NCI-H187 (cell line): Measurements from ENCODE around the gene YTHDF2.
A peak's percentile ranks its signal among the peaks of the same experiment; 100 is the strongest.
"Not testable (repeated sequence)": the region's sequence is repeated elsewhere in the genome, so short reads cannot be mapped to it uniquely, and the experiment has no call there.

ENCODE experiments used
- DNase-seq, 2 experiments: peaks; one replicate each; lab custom pipeline; 2025; lab: John Stamatoyannopoulos, UW

The YTHDF2 gene

DNA sequence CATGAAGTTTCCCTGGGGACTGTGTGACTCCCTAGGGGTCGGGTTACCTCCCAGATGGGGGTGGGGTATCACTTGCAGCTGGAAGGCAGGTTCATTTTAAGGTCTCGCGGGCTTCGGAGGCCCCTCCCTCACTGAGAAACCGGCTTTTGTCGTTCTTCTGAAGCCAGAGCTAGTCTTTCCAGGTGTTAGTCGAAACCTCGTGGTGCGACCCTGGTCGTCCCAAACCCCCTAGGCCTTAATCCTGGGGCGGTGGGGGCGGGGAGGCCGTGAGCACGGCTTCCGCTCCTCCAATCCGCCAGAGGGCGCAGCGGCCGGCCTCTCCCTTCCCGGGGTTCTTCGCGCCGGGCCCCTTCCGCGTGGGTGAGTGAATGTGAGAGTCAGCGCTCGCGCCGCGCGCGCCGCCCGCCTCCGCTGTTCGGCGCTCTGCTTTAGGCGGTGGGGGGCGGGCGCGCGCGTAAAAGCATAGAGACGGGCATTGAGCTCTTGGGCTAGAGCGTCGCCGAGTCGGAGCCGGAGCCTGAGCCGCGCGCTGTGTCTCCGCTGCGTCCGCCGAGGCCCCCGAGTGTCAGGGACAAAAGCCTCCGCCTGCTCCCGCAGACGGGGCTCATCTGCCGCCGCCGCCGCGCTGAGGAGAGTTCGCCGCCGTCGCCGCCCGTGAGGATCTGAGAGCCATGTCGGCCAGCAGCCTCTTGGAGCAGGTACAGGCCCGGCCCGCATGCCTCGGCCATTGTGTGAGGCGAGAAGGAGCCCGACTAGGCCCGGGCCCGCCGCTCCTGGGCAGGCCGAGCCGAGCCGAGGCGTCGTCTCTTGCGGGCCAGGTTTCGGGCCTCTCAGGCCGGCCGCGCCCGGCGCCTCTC, at the start of gene YTHDF2:
YTHDF2 (plus strand) TSS at position 491 of the 857 bp plus-strand sequence; CDS start at position 672, 181 bp downstream.
- DNase-seq: peak; percentile 95 to 96

DNA sequence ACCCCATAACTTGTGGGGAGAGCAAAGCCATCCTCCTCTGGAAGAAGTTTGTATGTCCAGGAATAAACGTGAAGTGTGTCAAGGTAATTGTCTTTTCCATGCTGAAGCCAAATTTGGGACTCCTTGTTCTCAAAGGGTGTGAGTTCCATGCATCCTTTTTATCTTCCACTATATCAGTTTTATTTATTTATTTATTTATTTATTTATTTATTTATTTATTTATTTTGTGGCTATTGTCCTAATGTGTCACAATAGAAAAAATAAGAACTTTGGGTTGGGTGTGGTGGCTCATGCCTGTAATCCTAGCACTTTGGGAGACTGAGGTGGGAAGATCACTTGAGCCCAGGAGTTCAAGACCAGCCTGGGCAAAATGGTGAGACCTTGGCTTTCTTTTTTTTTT, 45.1 kb upstream of the YTHDF2 start:
- not testable (repeated sequence) for DNase-seq

DNA sequence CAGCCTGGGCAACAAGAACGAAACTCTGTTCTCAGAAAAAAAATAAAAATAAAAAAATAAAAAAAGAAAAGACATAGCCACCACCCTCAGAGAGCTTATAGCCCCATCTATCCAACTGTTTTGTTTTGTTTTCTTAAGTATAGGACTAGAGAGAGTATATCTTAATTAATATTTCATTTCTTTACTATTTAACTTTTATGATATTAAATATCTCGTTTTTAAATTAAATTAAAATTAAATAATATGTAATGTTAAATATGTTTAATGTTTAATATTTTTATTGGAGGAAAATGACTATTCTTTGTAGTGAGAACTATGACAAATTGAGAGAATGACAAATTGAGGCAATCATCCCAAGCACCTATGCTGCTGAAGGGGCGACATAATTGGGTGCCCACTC, 33.1 kb upstream of the YTHDF2 start:
- no peak for DNase-seq

DNA sequence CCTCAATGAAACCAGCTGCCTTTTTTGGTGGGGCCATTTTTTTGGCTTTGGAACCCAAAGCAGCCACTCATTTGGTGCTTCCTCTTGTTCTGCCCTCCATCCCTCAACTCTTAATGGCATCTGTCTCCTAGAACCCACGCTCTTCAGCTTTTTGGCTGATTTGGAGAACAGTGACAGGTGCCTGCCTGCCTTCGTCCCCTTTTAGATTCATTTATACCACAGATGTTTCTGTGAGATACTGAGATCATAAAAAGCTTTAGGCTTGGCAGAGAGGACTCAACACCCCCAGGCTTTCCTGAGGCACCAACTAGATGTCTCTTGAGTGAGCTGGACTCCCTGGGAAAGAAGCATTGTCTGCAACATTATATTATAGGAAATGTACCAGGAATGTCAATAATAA, 20.4 kb upstream of the YTHDF2 start:
- DNase-seq: no peak

DNA sequence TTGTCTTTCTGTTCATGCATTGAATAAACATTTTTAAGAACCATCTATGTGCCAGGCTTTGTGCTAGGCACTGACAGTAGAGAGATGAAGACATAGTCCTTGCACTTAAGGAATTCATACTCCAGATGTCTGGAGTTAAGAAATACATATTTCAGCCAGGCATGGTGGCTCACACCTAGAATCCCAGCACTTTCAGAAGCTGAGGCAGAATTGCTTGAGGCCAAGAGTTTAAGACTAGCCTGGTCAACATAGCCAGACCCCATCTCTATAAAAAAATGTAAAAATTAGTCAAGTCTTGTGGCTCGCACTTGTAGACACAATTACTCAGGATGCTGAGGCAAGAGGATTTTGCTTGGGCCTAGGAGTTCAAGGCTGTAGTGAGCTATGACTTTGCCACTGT, 18.6 kb upstream of the YTHDF2 start:
- no peak for DNase-seq

DNA sequence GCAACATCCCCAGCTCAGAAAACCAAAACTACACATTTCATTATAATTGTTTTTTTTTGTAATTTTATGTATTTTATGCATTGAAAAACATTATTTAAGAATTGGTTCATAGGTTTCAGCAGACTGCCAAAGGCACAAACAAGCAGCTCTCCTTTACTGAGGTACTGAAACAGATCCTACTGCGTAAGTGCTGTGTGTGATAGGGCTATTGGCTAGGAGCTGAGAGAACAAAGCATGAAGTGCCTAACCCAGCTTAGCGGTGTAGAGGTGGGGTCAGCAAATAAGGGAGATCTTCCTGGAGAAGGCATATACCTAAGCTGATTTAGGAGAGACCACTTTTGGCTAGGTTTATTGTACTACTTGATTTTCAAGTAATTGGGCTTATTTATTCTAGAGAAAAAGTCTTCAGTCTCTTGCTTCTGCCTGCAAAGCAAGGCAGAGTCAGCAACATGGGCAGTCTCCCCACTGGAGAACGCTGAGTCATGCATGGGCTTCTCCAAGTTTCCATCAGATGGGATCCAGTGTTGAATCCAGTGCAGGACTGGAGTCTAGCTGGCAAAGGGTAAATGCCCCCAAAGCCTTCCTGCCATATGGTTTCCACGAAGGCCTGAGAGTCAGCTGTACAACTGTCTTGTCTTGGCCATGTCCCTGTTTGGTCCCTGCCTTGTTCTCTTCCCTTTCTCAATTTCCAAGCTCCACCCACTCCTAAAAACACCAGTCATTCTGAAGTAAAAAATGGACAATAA, 18.0 kb upstream of the YTHDF2 start:
- DNase-seq: no peak

DNA sequence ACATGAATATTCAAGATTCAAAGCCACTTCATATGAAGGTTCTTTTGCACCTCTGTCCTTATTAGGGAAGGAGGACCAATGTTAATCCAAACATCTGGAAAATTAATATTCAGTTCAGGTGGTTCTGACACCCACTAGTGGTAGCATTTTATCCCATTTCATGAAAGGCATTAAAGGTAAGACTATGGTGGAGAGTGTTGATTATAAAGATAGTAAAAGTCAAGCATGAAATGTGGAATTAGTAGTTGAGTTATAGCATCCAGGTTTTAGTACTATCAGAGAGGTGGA, 17.5 kb upstream of the YTHDF2 start:
- no peak for DNase-seq

DNA sequence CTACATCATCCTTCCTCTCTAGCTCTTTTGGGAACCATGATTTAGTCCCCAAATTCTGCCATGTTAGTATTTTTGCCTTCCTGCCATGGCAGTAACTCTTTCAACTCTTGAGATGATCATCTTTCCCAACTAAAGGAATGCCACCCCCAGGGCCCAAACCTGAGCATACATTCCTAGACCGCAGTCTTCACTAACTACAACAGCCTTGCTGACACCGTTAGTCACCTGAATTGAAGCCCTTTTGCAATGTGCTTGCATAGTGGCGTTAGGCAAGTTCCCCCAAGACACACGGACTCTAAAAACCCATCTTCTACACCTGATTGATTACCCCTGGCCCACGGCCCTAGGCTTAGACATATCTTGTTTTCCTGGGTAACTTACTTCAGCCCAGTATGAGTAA, 16.4 kb upstream of the YTHDF2 start:
- no peak for DNase-seq

DNA sequence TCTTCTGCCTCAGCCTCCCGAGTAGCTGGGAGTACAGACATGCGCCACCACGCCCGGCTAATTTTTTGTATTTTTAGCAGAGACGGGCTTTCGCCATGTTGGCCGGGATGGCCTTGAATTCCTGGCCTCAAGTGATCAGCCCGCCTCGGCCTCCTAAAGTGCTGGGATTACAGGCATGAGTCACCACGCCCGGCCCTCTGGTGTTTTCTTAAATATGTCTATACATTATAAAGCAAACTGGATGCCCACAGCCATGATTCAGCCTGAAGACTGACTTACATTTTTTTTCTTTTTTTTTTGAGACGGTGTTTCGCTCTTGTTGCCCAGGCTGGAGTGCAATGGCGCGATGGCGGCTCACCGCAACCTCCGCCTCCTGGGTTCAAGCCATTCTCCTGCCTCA, 14.8 kb upstream of the YTHDF2 start:
- DNase-seq: not testable (repeated sequence)

DNA sequence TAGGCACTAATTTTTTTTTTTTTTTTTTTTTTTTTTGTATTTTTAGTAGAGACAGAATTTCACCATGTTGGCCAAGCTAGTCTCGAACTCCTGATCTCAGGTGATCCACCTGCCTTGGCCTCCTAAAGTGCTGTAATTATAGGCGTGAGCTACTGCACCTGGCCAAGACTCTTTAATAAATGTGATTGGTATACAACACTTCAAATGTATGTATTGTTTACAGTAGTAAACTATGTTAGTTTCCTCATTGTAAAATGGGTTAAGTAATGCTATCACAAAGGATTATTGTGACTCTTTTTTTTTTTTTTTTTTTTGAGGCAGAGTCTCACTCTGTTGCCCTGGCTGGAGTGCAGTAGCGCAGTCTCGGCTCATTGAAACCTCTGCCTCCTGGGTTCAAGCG, 11.4 kb upstream of the YTHDF2 start:
- DNase-seq: not testable (repeated sequence)

DNA sequence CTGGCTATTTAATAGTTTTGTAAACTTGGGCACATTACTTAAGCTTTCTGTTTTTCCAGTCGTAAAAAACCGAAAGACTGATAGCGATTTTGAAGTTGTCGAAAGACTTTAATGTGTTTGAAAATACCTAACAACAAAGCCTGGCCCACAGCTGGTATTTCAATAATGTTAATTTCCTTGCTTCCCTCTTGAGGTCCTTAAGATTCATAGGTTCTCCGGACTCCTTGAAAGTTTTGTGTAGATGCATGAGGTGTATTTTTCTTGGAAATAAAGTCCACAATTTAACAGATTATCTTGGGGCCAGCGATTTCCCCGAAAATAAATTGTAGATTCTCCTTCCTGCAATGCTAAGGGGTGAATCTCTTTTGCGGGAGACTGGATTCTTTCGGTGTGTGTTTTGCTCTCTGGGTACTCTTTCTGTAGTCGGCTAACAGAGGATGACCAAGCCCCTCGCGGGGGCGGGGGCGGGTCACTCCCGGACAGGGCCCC, 735 bp upstream of the YTHDF2 start:
- DNase-seq: no peak

DNA sequence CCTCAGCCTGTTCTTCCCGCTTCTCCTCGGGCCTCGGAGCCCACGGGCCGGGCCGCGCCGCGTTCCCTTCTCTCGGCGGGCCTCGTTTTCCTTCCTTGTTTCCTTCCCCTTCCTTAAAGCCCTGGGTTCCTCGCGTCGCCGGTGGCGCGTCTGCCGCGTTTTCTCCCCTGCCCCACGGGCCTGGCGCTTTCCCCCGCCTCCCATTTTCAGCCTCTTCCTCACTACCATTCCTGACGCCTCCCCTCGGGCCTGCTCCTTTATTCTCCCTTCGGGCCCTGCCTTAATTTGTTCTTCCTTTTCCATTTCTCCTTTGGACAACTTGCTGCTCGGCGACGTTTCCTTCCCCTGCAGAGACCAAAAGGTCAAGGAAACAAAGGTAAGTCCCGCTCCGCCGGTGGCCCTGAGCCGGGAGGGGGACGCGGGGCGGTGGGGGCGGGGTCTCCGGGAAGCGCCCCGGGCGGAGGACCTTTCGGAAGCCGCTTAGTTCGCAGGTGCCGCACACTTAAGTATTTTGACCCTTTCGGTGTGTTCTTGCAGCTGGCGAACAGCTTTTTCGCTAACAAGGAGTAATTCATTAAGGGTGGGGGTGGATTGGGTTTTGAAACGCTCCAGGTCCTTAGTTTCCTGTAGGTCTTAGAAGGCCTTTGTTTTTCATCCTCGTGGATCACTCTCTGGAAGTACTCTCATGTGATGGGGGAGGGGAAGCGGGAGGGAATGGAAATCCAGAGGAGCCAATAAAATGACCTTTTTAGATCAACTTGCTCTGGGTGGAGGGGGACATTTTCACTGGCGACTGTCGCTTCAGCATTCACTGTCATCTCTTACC, 780 bp downstream of the YTHDF2 start:
- peak; percentile 11 to 57 for DNase-seq

DNA sequence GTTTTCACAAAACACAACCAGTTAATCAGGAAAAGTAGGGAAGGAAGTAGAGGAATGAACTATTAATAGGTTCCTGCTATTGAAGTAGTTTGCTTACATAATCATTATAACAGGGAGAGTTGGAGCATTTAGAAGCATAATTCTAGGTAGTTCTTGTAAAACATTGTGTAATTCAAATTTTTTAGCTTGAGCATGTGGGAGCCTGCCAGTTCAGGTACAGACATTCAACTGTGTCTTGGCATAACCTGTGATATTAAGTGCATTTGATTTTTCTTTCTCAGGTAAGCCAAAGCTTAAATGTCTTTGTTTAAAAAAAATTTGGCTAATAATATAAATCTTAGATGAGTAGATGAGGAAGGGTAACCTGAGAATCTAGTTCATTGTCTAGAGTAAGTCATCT, 3.4 kb downstream of the YTHDF2 start:
- no peak for DNase-seq

DNA sequence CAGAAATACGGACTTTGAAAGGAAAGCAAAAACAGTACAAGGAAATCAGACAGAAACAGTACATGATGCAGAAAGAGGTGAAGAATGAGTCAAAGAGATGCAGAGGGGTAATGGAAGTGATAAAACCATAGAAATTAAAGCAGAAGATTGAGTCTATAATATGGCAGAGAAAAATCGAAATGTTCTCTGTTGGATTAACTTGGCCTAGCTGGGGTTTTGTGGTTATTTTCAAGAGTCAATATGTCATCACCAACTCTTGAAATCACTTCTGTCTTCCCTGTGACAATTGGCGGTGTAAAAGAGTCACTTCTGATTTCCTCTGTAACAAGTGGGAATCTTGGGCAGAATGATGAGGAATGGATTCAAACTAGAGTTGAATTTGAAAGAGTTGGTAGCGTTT, 7.4 kb downstream of the YTHDF2 start:
- DNase-seq: no peak

DNA sequence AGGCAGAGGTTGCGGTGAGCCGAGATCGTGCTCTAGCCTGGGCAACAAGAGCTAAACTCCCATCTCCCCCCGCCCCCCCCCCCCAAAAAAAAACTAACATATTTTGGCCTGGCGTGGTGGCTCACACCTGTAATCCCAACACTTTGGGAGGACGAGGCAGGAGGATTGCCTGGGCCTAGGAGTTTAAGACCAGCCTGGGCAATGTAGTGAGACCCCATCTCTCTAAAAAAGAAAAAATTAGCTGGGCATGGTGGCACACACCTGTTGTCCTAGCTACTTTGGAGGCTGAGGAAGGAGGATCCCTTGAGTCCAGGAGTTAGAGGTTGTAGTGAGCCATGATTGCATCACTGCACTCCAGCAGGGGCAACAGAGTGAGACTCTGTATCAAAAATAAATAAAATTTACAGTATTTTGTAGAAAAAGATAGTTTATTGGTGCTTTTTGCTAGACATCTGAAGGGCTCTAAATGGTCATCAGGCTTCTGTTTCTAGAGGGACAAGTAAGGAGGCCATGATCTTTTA, 9.0 kb downstream of the YTHDF2 start:
- no peak for DNase-seq

DNA sequence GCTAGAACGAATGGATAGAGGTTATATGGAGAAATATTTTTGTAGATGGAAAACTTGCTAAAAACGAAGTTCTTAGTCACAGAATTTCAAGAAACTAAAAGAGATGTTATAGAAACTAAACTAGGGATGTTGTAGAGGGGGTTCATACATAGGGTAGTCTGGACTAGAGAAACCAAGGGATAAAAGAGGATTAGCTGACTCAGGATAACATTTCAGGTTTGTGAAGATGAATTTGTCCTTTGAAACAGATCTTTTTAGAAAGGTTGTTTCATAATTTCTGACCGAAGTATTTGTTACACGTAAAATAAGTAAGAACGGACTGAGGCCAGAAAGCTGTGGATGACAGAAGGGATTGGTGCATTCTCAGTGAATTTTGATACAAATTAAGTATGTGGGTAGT, 13.6 kb downstream of the YTHDF2 start:
- no peak for DNase-seq

DNA sequence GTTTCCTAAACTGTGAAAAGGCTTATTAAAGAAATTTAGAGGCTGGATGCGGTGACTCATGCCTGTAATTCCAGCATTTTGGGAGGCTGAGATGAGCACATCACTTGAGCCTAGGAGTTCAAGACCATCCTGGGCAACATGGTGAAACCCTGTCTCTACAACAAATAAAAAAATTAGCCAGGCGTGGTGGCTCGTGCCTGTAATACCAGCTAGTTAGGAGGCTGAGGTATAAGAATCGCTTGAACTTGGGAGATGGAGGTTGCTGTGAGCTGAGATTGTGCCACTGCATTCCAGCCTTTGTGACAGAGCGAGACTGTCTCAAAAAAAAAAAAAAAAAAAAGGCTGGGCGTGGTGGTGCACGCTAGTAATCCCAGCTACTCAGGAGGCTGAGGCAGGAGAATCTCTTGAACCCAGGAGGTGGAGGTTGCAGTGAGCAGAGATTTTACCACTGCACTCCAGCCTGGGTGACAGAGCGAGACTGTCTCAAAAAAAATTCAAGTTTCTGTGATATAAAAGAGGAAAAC, 14.1 kb downstream of the YTHDF2 start:
- not testable (repeated sequence) for DNase-seq

DNA sequence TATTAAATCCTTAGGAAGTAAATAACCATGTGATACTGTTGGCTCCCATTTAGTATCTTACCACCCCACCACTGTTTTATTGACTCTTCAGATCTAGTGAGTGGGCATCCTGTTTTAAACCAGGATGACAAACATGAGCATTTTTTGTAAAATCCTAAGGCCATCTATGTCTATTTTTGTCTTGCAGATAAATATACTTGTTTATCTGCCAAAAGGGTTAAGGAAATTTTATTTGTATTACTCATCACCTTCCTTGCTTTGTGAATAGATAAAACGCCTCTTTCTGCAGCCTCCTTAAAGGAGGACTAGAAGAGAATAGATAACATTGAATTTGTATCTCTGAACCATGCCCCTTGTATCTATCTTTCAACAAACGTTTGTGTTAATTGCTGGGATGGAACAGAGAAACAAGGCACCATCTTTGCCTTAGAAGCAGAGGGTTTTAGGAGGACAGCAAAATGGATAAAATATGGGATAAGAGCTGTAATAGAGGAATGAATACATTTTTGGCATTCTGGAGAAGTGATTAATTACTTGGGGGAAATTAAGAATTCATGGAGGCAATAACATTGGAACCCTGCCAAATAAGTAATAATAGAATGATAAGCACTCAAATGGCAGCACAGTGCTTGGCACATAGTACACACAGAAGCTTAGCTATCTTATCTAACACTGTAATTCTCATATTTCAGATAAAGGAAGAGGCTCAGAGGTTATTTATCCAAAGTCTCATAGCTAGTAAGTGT, 14.7 kb downstream of the YTHDF2 start:
- DNase-seq: no peak

DNA sequence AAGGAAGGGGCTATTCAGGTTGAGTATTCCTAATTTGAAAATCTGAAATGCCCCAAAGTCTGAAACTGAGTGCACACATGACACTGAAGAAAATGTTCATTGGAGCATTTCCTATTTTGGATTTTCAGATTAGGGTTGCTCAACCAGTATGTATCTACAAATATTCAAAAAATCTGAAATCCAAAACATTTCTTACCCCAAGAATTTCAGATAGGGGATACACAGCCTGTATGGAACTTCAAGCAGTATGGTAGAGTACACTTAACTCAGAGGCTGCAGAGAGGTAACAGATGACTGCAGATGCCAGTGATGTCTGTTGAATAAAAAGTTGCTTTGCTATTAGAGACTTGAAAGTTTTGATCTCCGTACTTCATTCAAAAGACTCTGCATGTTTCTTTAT, 19.0 kb downstream of the YTHDF2 start:
- no peak for DNase-seq

DNA sequence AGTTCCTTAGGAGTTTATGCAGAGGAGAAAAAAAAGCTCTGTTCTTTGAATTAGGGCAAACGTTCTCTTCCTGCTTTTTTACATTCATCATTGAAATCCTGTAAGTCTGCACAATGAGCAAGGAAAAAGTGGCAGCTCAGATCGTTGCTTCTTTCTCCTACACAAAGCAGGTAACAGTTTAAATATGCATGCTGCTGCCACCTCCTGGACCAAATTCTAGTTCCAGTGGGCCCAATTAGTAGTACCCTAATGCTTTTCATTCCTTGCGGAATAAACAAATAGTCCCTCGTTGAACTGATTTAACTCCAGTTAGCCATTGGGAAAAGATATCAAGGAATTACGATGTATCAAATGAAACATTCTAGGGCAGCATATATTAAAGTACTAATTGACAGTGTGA, 20.1 kb downstream of the YTHDF2 start:
- no peak for DNase-seq

DNA sequence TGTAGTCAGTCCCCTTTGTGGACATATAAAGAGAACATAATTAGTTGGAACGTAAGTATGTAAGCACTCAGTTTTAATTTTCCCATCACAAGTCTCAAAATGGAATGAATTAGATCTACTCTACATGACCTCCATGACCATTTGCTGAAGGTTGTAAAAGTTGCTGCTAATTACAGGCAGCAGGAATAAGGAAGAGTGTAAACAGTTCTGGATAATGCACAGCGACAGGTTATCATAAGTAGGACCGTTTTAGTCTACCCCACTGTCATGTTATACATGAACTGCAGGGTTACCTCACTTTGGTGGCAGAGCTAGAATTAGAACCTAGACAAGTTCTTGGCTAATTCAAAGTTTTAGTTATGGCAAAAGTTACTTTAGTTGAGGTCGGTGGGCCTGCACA, 21.7 kb downstream of the YTHDF2 start:
- no peak for DNase-seq
